GM06990 (cell line): ENCODE results near the gene ROBO4.
A peak's percentile ranks its signal among the peaks of the same experiment; 100 is the strongest.

ENCODE experiments used
- DNase-seq: peaks from one replicate; pipeline ENCODE4 v3.0.0-alpha.2; 2011; ENCODE audit not compliant: insufficient read length; ENCODE audit errors: extremely low read depth
- H3K27me3 ChIP-seq: replicated peaks from 2 replicates; pipeline ENCODE4 v1.6.0; 2011; ENCODE audit warnings: low read length; ENCODE audit not compliant: control insufficient read depth, insufficient read depth
- H3K36me3 ChIP-seq: 2 replicates; pipeline ENCODE4 v1.5.1; 2011; ENCODE audit warnings: low read length; ENCODE audit not compliant: control insufficient read depth, insufficient read depth
- H3K4me3 ChIP-seq: replicated peaks from 2 replicates; pipeline ENCODE4 v1.5.1; 2011; ENCODE audit warnings: low read depth, mild to moderate bottlenecking, control low read depth, low read length
- CTCF ChIP-seq: IDR thresholded peaks from 2 replicates; pipeline ENCODE4 v1.5.1; 2011; ENCODE audit warnings: low read length, control low read depth, mild to moderate bottlenecking, inconsistent platforms; ENCODE audit not compliant: insufficient read depth, poor library complexity, severe bottlenecking

The ROBO4 gene

DNA sequence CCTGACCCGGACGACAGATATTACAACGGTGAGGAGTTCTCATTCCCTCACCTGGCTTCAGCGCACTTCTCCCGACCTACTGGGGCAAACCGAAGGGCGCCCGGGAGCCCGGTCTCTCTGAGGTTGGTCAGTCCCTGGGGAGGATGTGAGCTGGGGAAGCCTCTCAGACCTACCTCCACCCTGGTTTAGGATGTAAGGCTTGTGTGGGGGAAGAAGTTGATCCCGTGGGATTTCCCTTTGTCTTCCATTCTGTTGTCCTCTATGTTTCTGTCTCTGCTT lies 20.1 kb downstream of the ROBO4 start:
- no peak for DNase-seq
- H3K4me3 ChIP-seq: no peak overlapping the region
- H3K27me3 ChIP-seq: peaks cover 5% of the 10 kb centered on the region
- H3K36me3 ChIP-seq: no peaks in the 10 kb centered on the region
- no peak for TF ChIP-seq CTCF

GRCh38 chr11:124876818-124877630 lies 20.6 kb downstream of the ROBO4 start:
- H3K27me3 ChIP-seq: peaks cover 5% of the 10 kb centered on the region
- no peak overlapping the region; the same call in 1 of the 2 replicates for H3K4me3 ChIP-seq
- H3K36me3 ChIP-seq: no peaks in the 10 kb centered on the region
- TF ChIP-seq CTCF: no peak
- no peak for DNase-seq

GRCh38 chr11:124875943-124876817 lies 21.5 kb downstream of the ROBO4 start:
- Histone ChIP-seq H3K36me3 (no peaks in the 10 kb centered on the region), H3K27me3 (peaks cover 5% of the 10 kb centered on the region), H3K4me3 (peak overlapping the region; percentile 64)
- peak; percentile 80 for TF ChIP-seq CTCF
- DNase-seq: peak; percentile 79

GRCh38 chr11:124875401-124875800 lies 22.3 kb downstream of the ROBO4 start:
- Histone ChIP-seq H3K36me3 (no peaks in the 10 kb centered on the region), H3K27me3 (peaks cover 5% of the 10 kb centered on the region), H3K4me3 (no peak overlapping the region)
- TF ChIP-seq CTCF: no peak
- no peak for DNase-seq

- no peak for DNase-seq
- Histone ChIP-seq H3K36me3 (no peaks in the 10 kb centered on the region), H3K4me3 (no peak overlapping the region), H3K27me3 (peaks cover 5% of the 10 kb centered on the region)
- no peak for TF ChIP-seq CTCF
Observed at GRCh38 chr11:124874571-124875255, 23.0 kb downstream of the ROBO4 start.
